Measurements from ENCODE around the gene BEST2. TPM values are rescaled to one million over a fixed set of nuclear protein-coding genes. Genes with fewer than 3 reads are reported as not detected.

The BEST2 gene
- total RNA-seq, 2 donors from 2014 or later, result not detected

DNA sequence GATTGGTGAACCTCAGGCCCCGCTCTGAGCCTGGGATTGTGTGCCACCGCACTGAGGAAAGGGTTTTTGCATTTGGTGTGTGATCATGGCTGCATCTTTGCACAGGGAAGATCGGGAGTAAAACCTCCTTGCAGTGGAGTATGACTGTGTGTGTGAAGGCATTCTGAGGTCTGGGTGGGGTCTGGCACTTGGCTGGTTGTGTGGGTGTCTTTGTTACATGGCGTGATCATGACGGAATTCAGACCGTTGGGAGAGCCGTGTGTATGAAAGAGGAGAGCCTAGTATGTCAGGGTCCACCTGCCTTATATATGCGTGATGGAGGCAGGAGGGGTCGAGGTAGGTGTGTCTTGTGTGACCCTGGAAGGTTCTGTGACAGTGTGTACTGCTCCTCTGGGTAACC is 740 bp upstream of the BEST2 start:
- TF ChIP-seq, protein P1, sequence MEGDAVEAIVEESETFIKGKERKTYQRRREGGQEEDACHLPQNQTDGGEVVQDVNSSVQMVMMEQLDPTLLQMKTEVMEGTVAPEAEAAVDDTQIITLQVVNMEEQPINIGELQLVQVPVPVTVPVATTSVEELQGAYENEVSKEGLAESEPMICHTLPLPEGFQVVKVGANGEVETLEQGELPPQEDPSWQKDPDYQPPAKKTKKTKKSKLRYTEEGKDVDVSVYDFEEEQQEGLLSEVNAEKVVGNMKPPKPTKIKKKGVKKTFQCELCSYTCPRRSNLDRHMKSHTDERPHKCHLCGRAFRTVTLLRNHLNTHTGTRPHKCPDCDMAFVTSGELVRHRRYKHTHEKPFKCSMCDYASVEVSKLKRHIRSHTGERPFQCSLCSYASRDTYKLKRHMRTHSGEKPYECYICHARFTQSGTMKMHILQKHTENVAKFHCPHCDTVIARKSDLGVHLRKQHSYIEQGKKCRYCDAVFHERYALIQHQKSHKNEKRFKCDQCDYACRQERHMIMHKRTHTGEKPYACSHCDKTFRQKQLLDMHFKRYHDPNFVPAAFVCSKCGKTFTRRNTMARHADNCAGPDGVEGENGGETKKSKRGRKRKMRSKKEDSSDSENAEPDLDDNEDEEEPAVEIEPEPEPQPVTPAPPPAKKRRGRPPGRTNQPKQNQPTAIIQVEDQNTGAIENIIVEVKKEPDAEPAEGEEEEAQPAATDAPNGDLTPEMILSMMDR (IDR thresholded peaks at IDR 0.05), result no peak
- Histone ChIP-seq H3K36me3 (peaks cover 23% of the 10 kb centered on the region), H3K4me1 (no peaks in the 10 kb centered on the region), H3K4me3 (no peak overlapping the region), H3K9me3 (no peaks in the 10 kb centered on the region), H3K27me3 (no peaks in the 10 kb centered on the region), H3K27ac (no peak overlapping the region)
- DNase-seq (ENCODE audit: low spot score), result no peak

DNA sequence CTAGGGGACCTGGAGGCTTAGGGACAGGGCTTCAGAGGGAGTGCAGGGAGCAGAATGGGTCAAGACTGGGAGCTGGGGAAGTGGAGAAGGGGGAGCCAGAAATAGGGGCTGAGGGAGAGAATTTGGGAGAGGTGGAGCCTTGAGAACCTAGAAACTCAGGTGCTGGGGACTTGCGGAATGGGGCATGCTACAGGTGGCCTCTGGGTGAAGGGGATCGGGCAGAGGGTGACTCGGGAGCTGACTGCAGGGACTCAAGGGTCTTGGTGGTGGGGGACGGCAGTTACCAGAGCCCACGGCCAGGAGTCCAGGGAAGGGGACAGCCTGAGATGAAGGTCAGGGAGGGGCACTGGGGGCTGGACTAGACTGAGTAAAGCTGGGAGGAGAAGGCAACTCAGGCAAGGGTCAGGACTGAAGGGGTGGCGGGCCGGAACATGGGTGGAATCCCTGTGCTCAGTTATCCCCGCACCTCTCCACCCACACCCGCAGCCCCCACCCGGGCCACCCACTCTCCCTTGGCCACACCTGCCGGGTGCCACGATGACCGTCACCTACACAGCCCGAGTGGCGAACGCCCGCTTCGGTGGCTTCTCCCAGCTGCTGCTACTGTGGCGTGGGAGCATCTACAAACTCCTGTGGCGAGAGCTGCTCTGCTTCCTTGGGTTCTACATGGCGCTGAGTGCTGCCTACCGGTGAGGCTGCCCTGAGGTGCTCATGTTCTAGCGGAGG is 628 bp downstream of the BEST2 start:
- Histone ChIP-seq H3K36me3 (peaks cover 10% of the 10 kb centered on the region), H3K27me3 (no peaks in the 10 kb centered on the region), H3K27ac (no peak overlapping the region), H3K4me3 (no peak overlapping the region), H3K4me1 (peaks cover 0 to 2% of the 10 kb centered on the region in 2 donors), H3K9me3 (no peaks in the 10 kb centered on the region)
- TF ChIP-seq, protein P1 (IDR thresholded peaks at IDR 0.05), result no peak
- DNase-seq (ENCODE audit: low spot score), result no peak

DNA sequence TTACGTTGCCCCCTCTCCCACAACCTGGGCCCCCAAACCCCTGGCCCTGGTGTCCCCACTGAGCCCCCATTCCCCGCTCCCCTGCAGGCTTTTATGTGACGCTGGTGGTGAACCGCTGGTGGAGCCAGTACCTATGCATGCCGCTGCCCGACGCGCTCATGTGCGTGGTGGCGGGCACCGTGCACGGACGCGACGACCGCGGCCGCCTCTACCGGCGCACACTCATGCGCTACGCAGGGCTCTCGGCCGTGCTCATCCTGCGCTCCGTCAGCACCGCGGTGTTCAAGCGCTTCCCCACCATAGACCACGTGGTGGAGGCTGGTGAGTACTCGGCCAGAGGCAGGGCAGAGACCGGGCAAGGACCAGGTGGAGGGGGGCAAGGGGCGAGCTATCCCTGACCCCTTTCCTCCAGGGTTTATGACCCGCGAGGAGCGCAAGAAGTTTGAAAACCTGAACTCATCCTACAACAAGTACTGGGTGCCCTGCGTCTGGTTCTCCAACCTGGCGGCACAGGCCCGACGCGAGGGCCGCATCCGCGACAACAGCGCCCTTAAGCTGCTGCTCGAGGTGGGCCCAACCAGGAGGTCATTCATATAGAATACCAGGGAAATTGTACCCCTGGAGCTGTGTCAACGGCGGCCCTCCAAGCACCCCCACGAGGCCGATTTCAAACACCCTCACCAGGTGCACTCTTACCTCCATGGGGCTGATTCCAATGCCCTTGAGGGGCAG is 3.0 kb downstream of the BEST2 start:
- TF ChIP-seq, protein P1 (IDR thresholded peaks at IDR 0.05), result no peak
- Histone ChIP-seq H3K27me3 (no peaks in the 10 kb centered on the region), H3K36me3 (no peaks in the 10 kb centered on the region), H3K27ac (no peak overlapping the region), H3K4me1 (peaks cover 0 to 10% of the 10 kb centered on the region in 2 donors), H3K9me3 (no peaks in the 10 kb centered on the region), H3K4me3 (no peak overlapping the region)
- DNase-seq (ENCODE audit: low spot score), result no peak

DNA sequence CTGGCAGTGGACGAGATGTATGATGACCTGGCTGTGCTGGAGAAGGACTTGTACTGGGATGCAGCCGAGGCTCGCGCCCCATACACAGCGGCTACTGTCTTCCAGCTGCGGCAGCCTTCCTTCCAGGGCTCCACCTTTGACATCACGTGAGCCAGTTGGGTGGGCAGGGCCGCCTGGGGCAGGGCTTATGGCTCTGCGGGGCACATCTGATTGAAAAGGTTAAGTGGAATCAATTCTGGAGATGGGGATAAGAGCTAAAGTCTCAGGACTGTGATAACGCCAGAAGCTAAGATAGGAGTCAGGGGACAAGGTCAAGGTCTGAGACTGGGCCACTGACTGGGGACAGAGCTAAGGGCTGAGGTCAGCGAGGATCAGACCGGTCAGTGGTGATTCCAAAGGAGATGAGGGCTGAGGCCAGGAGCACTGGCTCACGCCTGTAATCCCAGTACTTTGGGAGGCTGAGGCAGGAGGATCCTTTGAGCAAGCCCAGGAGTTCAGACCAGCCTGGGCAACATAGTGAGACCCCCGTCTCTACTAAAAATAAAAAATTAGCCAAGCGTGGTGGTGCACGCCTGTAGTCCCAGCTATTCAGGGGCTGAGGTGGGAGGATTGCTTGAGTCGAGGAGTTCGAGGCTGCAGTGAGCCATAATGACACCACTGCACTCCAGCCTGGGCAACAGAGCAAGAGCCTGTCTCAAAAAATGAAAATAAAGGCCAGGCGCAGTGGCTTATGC is 4.7 kb downstream of the BEST2 start:
- H3K9me3 ChIP-seq, result no peaks in the 10 kb centered on the region
- no peak overlapping the region for H3K27ac ChIP-seq
- H3K36me3 ChIP-seq, result no peaks in the 10 kb centered on the region
- TF ChIP-seq, protein P1 (IDR thresholded peaks at IDR 0.05), result no peak
- DNase-seq (ENCODE audit: low spot score), result no peak
- H3K4me3 ChIP-seq, result no peak overlapping the region
- no peaks in the 10 kb centered on the region for H3K27me3 ChIP-seq
- H3K4me1 ChIP-seq, result peaks cover 0 to 10% of the 10 kb centered on the region in 2 donors

DNA sequence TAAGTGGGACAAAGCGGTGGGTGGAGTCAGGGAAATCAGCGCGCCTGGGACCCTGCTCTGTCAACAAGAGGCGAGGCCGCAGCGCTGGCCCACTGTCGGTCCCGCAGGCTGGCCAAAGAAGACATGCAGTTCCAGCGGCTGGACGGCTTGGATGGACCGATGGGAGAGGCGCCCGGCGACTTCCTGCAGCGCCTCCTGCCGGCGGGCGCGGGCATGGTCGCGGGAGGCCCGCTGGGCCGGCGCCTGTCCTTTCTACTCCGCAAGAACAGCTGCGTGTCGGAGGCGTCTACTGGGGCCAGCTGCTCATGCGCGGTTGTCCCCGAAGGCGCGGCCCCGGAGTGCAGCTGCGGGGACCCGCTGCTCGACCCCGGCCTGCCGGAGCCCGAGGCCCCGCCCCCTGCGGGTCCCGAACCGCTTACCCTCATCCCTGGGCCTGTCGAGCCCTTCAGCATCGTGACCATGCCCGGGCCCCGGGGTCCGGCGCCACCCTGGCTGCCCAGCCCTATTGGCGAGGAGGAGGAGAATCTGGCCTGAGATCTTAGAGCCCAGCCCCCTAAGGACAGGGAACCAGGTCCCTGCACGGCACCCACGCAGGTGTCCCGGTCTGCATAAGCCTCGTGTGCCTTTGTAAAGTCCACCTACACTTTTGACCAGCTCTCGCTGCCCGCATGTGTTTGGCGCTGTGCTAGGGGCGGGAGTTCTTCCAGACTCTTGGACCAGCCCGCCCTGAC is 6.1 kb downstream of the BEST2 start:
- Histone ChIP-seq H3K4me1 (peaks cover 0 to 10% of the 10 kb centered on the region in 2 donors), H3K36me3 (no peaks in the 10 kb centered on the region), H3K27ac (peak overlapping the region in 1 of 2 donors; percentile 41), H3K27me3 (no peaks in the 10 kb centered on the region), H3K4me3 (peak overlapping the region; percentile 9 to 46), H3K9me3 (no peaks in the 10 kb centered on the region)
- TF ChIP-seq, protein P1 (IDR thresholded peaks at IDR 0.05), result peak; percentile 55 to 95
- peak; percentile 73 for DNase-seq (ENCODE audit: low spot score)
